ENCODE measurements around the gene C12orf76. TPM values are rescaled to one million over a fixed set of nuclear protein-coding genes. Genes with fewer than 3 reads are reported as not detected.
A peak's percentile ranks its signal among the peaks of the same experiment; 100 is the strongest.

Gene C12orf76
- total and polyA plus RNA-seq, 7 donors: 3.0 to 20.1 (median 11.3) TPM

DNA sequence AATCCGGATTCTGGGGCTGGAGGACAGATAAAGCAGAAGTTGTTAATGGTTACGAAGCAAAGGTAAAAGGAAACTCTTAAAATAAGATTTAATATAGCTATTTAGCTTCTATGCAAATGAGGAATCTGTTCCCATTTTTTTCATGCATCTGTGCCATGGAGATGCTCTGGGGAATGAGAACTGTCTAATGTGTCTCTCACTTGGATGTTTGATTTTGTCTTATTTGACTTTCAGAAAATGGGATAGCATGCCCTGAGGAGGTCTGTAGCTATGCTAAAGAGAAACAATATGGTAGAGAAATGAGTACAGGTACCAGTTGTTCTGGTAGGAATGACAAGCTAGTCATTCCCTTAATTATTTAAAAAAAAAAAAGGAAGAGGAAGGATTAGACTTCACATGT is 24.3 kb downstream of the C12orf76 start:
- TF ChIP-seq, protein P1, sequence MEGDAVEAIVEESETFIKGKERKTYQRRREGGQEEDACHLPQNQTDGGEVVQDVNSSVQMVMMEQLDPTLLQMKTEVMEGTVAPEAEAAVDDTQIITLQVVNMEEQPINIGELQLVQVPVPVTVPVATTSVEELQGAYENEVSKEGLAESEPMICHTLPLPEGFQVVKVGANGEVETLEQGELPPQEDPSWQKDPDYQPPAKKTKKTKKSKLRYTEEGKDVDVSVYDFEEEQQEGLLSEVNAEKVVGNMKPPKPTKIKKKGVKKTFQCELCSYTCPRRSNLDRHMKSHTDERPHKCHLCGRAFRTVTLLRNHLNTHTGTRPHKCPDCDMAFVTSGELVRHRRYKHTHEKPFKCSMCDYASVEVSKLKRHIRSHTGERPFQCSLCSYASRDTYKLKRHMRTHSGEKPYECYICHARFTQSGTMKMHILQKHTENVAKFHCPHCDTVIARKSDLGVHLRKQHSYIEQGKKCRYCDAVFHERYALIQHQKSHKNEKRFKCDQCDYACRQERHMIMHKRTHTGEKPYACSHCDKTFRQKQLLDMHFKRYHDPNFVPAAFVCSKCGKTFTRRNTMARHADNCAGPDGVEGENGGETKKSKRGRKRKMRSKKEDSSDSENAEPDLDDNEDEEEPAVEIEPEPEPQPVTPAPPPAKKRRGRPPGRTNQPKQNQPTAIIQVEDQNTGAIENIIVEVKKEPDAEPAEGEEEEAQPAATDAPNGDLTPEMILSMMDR (IDR thresholded peaks at IDR 0.05): no peak
- TF ChIP-seq POLR2A (IDR thresholded peaks at IDR 0.05) (no peak), POLR2AphosphoS5 (IDR thresholded peaks at IDR 0.05) (no peak), EP300 (IDR thresholded peaks at IDR 0.05) (no peak)
- no peaks in the 10 kb centered on the region for H3K27me3 ChIP-seq
- no peak for DNase-seq
- no peak overlapping the region for H3K4me3 ChIP-seq
- WGBS, 2 donors: 80 to 92% methylated on average over 2 of the region's 2 CpGs
- peak overlapping the region in 2 of 4 donors; percentile 63 to 64 for H3K27ac ChIP-seq
- H3K36me3 ChIP-seq: peaks cover 0 to 66% (median 23%) of the 10 kb centered on the region in 4 donors
- H3K4me1 ChIP-seq: peaks cover 0 to 28% (median 15%) of the 10 kb centered on the region in 4 donors
- H3K9me3 ChIP-seq: no peaks in the 10 kb centered on the region
- intact Hi-C loops (cut with DNase I): no loop called here

DNA sequence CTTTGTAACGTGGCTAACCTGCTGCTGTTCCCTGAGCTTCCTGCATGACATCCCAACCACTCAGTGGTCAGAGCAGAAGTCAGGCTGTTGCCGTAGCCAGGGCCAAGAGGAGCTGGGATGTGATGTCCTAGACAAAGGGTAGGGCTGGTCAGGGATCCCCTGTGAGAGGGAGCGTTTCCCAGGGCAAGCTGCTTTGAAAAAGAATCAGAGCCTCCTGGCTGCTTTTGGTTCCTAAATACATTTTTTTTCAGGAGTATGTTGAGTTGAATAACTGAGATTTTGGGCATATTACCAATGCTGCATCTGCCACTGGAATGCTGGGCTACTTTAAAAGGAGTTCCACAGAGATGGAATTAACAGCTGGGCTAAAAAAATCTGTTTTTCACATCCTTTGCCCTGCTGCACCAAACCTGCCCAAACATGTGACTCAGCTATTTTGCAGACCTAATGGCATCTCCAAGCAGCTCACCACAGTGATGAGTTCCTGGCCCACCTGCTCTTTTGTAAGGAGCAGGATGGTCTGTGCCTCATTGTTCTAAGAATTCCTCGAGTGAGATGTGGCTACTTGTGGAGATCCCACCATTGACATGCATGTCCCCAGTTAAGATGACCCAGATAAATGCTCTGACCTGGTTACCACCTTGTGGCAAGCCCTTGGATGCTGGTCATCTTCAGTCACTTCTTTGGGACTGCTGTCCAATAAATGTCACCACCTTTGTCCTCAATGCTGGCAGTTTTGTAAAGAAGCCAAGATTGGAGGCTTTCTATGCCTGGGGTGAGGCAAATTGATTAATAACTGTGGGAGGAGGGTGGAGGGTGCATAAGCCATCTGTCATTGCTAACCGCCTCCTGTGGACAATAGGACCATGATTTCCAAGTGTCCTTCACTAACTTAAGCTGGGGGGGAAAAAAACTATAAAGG is 25.0 kb downstream of the C12orf76 start:
- peak overlapping the region in 2 of 4 donors; percentile 63 to 64 for H3K27ac ChIP-seq
- intact Hi-C loops (cut with DNase I): no loop called here
- DNase-seq: no peak
- H3K36me3 ChIP-seq: peaks cover 0 to 66% (median 21%) of the 10 kb centered on the region in 4 donors
- H3K4me1 ChIP-seq: peaks cover 0 to 28% (median 15%) of the 10 kb centered on the region in 4 donors
- 86 to 90% methylated on average over 5 of the region's 5 CpGs for WGBS, 2 donors
- H3K9me3 ChIP-seq: no peaks in the 10 kb centered on the region
- TF ChIP-seq POLR2A (IDR thresholded peaks at IDR 0.05): no peak
- TF ChIP-seq EP300 (IDR thresholded peaks at IDR 0.05): no peak
- no peak for TF ChIP-seq POLR2AphosphoS5 (IDR thresholded peaks at IDR 0.05)
- TF ChIP-seq, protein P1 (IDR thresholded peaks at IDR 0.05): no peak
- no peaks in the 10 kb centered on the region for H3K27me3 ChIP-seq
- H3K4me3 ChIP-seq: no peak overlapping the region

GRCh38 chr12:110020956-110021355 is 27.4 kb downstream of the C12orf76 start:
- no peak for TF ChIP-seq EP300 (IDR thresholded peaks at IDR 0.05)
- no peak for TF ChIP-seq POLR2A (IDR thresholded peaks at IDR 0.05)
- TF ChIP-seq, protein P1 (IDR thresholded peaks at IDR 0.05): no peak
- no peak for TF ChIP-seq POLR2AphosphoS5 (IDR thresholded peaks at IDR 0.05)
- WGBS, 2 donors: 89 to 93% methylated on average over 4 of the region's 4 CpGs
- Histone ChIP-seq H3K27me3 (no peaks in the 10 kb centered on the region), H3K36me3 (peaks cover 10 to 71% (median 20%) of the 10 kb centered on the region in 4 donors), H3K27ac (no peak overlapping the region), H3K9me3 (no peaks in the 10 kb centered on the region), H3K4me1 (peaks cover 0 to 28% (median 15%) of the 10 kb centered on the region in 4 donors), H3K4me3 (no peak overlapping the region)
- no peak for DNase-seq
- intact Hi-C loops (cut with DNase I): no loop called here

GRCh38 chr12:110015132-110015531 is 33.2 kb downstream of the C12orf76 start:
- no peaks in the 10 kb centered on the region for H3K27me3 ChIP-seq
- H3K9me3 ChIP-seq: no peaks in the 10 kb centered on the region
- no peak overlapping the region for H3K4me3 ChIP-seq
- TF ChIP-seq POLR2AphosphoS5 (IDR thresholded peaks at IDR 0.05): no peak
- no peak for TF ChIP-seq EP300 (IDR thresholded peaks at IDR 0.05)
- DNase-seq: no peak
- no peak overlapping the region for H3K27ac ChIP-seq
- intact Hi-C loops (cut with DNase I): no loop called here
- H3K36me3 ChIP-seq: peaks cover 10 to 82% (median 31%) of the 10 kb centered on the region in 4 donors
- 33 to 55% methylated on average over 2 of the region's 2 CpGs for WGBS, 2 donors
- H3K4me1 ChIP-seq: peaks cover 0 to 9% (median 0%) of the 10 kb centered on the region in 4 donors

GRCh38 chr12:110012659-110013058 is 35.7 kb downstream of the C12orf76 start:
- H3K27me3 ChIP-seq: no peaks in the 10 kb centered on the region
- no peak overlapping the region for H3K27ac ChIP-seq
- no peak overlapping the region for H3K4me3 ChIP-seq
- WGBS, 2 donors: 78 to 89% methylated on average over 4 of the region's 4 CpGs
- intact Hi-C loops (cut with DNase I): no loop called here
- no peak for DNase-seq
- peaks cover 9 to 58% (median 15%) of the 10 kb centered on the region in 4 donors for H3K36me3 ChIP-seq
- TF ChIP-seq POLR2A (IDR thresholded peaks at IDR 0.05) (no peak), EP300 (IDR thresholded peaks at IDR 0.05) (no peak), POLR2AphosphoS5 (IDR thresholded peaks at IDR 0.05) (no peak)
- TF ChIP-seq, protein P1 (IDR thresholded peaks at IDR 0.05): no peak
- no peaks in the 10 kb centered on the region for H3K9me3 ChIP-seq
- H3K4me1 ChIP-seq: peaks cover 0 to 9% (median 0%) of the 10 kb centered on the region in 4 donors

Data from sigmoid colon (tissue), 7 donors.